NAMALWA (cell line): ENCODE data around the gene PSMD2.

Experiments
- DNase-seq: peaks from one replicate; pipeline ENCODE4 v3.0.0-alpha.2; 2015; ENCODE audit warnings: low spot score

PSMD2 gene

DNA sequence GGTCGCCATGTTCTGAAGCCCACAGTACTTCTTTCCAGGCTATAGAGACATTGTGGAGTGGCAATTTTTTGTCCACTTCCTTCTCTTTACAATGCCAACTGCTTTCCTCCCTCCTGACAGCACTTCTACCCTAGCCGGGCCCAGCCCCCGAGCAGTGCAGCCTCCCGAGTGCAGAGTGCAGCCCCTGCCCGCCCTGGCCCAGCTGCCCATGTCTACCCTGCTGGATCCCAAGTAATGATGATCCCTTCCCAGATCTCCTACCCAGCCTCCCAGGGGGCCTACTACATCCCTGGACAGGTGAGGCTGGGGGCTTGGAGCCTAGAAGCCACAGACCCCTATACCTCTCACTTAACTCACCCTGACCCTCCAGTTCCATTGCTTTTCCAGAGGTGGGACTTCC lies 18.2 kb downstream of the PSMD2 start:
- no peak for DNase-seq

- DNase-seq, result no peak
These were observed 21.0 kb downstream of the PSMD2 start for GRCh38 chr3:184320104-184320445.

- DNase-seq, result no peak
These were observed 22.6 kb downstream of the PSMD2 start for GRCh38 chr3:184321666-184322065.

DNA sequence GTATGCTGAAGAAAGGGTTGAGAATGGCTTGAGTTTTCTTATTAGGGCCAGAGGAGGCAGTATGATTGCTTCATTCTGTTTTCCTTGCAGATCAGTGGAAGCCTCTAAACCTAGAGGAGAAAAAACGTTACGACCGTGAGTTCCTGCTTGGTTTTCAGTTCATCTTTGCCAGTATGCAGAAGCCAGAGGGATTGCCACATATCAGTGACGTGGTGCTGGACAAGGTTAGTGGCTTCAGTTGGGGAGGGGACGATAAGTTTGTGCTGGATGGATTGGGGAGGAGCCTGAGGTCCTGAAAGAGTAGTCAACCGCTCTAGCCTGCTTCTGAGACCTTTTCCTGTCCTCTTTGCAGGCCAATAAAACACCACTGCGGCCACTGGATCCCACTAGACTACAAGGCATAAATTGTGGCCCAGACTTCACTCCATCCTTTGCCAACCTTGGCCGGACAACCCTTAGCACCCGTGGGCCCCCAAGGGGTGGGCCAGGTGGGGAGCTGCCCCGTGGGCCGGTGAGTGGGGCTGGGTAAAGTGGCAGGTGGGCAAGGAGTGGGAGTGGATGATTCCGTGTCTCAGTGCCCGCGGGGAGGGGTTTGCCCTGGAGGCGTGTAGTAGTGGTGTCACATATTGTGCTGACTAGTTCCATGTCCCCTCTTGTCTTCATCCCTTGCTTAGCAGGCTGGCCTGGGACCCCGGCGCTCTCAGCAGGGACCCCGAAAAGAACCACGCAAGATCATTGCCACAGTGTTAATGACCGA lies 23.9 kb downstream of the PSMD2 start:
- DNase-seq, result no peak

DNA sequence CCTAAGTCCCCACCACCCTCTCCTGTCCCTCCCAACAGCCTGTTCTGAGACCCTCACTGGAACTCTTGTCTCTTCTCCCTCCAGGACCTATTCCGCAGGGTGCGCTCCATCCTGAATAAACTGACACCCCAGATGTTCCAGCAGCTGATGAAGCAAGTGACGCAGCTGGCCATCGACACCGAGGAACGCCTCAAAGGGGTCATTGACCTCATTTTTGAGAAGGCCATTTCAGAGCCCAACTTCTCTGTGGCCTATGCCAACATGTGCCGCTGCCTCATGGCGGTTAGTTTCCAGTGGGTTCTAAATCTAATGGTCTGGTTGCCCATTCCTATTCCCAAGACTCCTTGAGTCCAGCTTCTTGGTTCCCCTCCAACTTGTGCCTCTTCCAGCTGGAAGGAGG lies 24.7 kb downstream of the PSMD2 start:
- DNase-seq, result no peak

DNA sequence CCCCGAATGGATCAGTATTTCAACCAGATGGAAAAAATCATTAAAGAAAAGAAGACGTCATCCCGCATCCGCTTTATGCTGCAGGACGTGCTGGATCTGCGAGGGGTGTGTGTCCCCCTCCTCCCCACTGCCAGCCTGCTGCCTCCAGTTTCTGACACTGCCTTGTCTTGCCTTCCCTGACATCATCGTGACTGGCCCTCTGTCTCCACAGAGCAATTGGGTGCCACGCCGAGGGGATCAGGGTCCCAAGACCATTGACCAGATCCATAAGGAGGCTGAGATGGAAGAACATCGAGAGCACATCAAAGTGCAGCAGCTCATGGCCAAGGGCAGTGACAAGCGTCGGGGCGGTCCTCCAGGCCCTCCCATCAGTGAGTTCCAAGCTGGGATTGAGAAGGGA lies 26.2 kb downstream of the PSMD2 start:
- DNase-seq, result no peak

- no peak for DNase-seq
These were observed 26.8 kb downstream of the PSMD2 start for GRCh38 chr3:184325715-184326369.

GRCh38 chr3:184327171-184327570 lies 28.1 kb downstream of the PSMD2 start:
- no peak for DNase-seq

DNA sequence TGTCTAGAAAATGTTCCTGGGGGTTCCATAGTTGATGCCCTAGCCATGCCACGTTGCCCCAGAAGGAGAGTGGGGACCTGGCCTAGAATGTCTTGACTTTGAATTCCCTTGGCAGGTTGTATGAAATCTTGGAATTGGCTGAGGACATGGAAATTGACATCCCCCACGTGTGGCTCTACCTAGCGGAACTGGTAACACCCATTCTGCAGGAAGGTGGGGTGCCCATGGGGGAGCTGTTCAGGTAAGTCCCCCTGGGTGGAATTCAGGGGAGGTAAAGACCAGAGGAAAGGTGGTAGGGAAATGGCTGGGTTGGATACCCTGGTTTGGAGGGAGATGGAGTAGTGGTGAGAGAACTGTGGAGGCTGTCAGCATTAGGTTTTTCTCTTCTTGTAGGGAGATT lies 29.5 kb downstream of the PSMD2 start:
- DNase-seq, result no peak

DNA sequence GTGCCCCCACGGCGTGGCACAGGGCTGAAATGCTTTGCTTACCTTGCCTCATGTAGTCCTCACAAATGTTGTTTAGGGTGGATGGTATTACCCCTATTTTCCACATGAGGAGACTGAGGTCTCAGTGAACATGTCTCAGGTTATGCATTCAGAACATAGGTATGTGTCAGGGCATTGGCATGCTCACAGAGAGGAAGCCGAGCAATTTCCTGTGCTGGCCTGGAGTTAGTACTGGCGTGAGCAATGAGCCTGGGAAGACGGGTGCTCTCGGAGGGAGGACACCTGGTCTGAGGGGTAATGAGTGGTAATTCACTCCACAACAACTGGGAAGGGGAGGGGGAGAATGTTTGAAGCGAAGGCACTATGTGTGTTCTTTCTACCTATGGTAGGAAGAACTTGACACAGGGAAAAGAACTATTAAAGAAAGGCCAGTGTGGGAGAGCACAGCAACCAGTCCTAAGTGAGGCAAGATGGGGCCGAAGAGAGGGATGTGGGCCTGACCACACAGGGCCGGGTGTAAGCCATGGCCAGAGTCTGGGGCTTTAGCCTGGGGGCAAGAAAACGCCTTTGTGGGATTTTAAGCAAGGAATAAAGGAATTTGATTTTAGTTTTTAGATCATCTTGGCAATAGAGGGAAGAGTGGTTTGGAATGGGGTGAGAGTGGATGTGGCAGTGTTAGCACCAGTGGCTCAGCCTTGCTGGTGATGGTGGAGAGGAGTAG lies 33.5 kb downstream of the PSMD2 start:
- no peak for DNase-seq

GRCh38 chr3:184333190-184333589 lies 34.1 kb downstream of the PSMD2 start:
- DNase-seq, result no peak

- no peak for DNase-seq
These were observed 34.7 kb downstream of the PSMD2 start for GRCh38 chr3:184333700-184334099.

- peak; percentile 39 for DNase-seq
These were observed 35.6 kb downstream of the PSMD2 start for GRCh38 chr3:184334470-184335158.

GRCh38 chr3:184335291-184335660 lies 36.2 kb downstream of the PSMD2 start:
- DNase-seq, result no peak

- DNase-seq, result peak; percentile 86
These were observed 36.9 kb downstream of the PSMD2 start for GRCh38 chr3:184335661-184336546.

- peak; percentile 22 for DNase-seq
These were observed 37.7 kb downstream of the PSMD2 start for GRCh38 chr3:184336547-184337398.

- DNase-seq, result no peak
These were observed 38.3 kb downstream of the PSMD2 start, which contains the start of gene FAM131A for GRCh38 chr3:184337399-184337714. Gene FAM131A (plus strand): TSS chr3:184337600. CDS start chr3:184337631, 31 bp downstream.

DNA sequence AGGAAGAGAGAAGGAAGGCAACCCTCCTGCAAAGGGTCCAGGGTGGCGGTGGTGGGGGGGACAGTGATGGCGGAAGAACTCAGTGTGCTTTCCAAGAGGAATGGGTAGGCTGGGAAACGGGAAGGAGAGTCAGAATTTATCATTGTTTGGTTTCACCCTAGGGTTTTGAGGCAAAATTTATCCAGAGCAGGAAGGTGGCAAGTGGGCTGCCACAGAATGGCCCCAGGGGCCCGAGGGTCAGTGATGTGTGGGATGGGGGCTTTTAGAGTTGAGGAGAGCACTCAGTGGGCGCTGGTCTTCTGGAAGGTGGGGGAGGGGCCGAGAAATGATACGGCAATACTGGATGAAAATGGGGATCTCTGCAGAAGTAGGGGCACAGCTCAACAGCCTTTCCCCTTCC lies 38.9 kb downstream of the PSMD2 start:
- DNase-seq, result no peak

- no peak for DNase-seq
These were observed 39.5 kb downstream of the PSMD2 start for GRCh38 chr3:184338511-184338945.

DNA sequence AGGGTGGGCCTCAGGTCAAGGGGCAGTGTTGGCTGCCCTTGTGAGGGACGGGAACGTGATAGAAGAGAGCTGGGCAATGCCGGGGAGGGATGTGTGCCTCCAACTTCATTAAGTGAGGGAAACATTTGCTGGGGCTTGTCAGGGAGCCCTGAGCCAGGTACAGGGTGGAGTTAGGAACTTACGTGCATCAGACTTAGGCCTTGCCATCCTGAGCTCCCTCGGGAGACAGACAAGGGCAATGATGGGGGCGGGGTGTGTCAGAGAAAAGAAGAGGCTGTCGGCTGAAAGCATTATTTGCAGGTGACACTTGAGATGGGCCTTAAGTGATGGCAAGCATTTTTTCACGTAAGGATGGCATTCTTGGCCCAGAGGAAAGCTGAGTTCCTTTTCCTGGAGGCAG lies 40.0 kb downstream of the PSMD2 start:
- DNase-seq, result no peak
